ENCODE measurements around the gene EMSY.
"Not testable (repeated sequence)": the region's sequence is repeated elsewhere in the genome, so short reads cannot be mapped to it uniquely, and the experiment has no call there.

The EMSY gene

GRCh38 chr11:76444384-76445120 lies at the start of gene EMSY:
EMSY (plus strand) TSS chr11:76445018; CDS start chr11:76446939, 1,921 bp downstream.
- peak; percentile 85 for DNase-seq (ENCODE audit: low read depth)

- no peak for DNase-seq (ENCODE audit: low read depth)
Observed at GRCh38 chr11:76395296-76395695, 49.5 kb upstream of the EMSY start.

- DNase-seq (ENCODE audit: low read depth) = no peak
Observed at GRCh38 chr11:76397383-76397782, 47.4 kb upstream of the EMSY start.

GRCh38 chr11:76400967-76401366 lies 43.9 kb upstream of the EMSY start:
- no peak for DNase-seq (ENCODE audit: low read depth)

GRCh38 chr11:76401484-76401883 lies 43.3 kb upstream of the EMSY start:
- DNase-seq (ENCODE audit: low read depth) = not testable (repeated sequence)

GRCh38 chr11:76406359-76406758 lies 38.5 kb upstream of the EMSY start:
- no peak for DNase-seq (ENCODE audit: low read depth)

GRCh38 chr11:76408171-76408965 lies 36.5 kb upstream of the EMSY start:
- no peak for DNase-seq (ENCODE audit: low read depth)

GRCh38 chr11:76410851-76411357 lies 33.9 kb upstream of the EMSY start:
- no peak for DNase-seq (ENCODE audit: low read depth)

GRCh38 chr11:76415073-76415472 lies 29.7 kb upstream of the EMSY start:
- DNase-seq (ENCODE audit: low read depth) = no peak

GRCh38 chr11:76419896-76420295 lies 24.9 kb upstream of the EMSY start:
- DNase-seq (ENCODE audit: low read depth) = no peak

GRCh38 chr11:76424379-76424778 lies 20.4 kb upstream of the EMSY start:
- no peak for DNase-seq (ENCODE audit: low read depth)

GRCh38 chr11:76424891-76425290 lies 19.9 kb upstream of the EMSY start:
- DNase-seq (ENCODE audit: low read depth) = no peak

- no peak for DNase-seq (ENCODE audit: low read depth)
Observed at GRCh38 chr11:76426660-76427059, 18.2 kb upstream of the EMSY start.

- DNase-seq (ENCODE audit: low read depth) = no peak
Observed at GRCh38 chr11:76436020-76436419, 8.8 kb upstream of the EMSY start.

GRCh38 chr11:76443268-76443980 lies 1.4 kb upstream of the EMSY start:
- no peak for DNase-seq (ENCODE audit: low read depth)

- no peak for DNase-seq (ENCODE audit: low read depth)
Observed at GRCh38 chr11:76444065-76444383, 794 bp upstream of the EMSY start.

- DNase-seq (ENCODE audit: low read depth) = peak; percentile 37
Observed at GRCh38 chr11:76445121-76446084, 585 bp downstream of the EMSY start.

GRCh38 chr11:76448506-76448905 lies 3.7 kb downstream of the EMSY start:
- DNase-seq (ENCODE audit: low read depth) = no peak

- no peak for DNase-seq (ENCODE audit: low read depth)
Observed at GRCh38 chr11:76453248-76453647, 8.4 kb downstream of the EMSY start.

GRCh38 chr11:76455331-76455730 lies 10.5 kb downstream of the EMSY start:
- no peak for DNase-seq (ENCODE audit: low read depth)

GRCh38 chr11:76455931-76456330 lies 11.1 kb downstream of the EMSY start:
- DNase-seq (ENCODE audit: low read depth) = no peak

GRCh38 chr11:76456571-76456970 lies 11.8 kb downstream of the EMSY start:
- no peak for DNase-seq (ENCODE audit: low read depth)
